WERI-Rb-1 (cell line): Measurements from ENCODE around the gene DIP2B.

Experiments
- DNase-seq: peaks from one replicate; pipeline ENCODE4 v3.0.0-alpha.2; 2020
- H3K27ac ChIP-seq: fragments of 250-450 bp; sonication (Bioruptor Pico); 2 replicates; pipeline ENCODE4 v1.5.1; 2020; ENCODE audit warnings: mild to moderate bottlenecking, moderate library complexity
- H3K27me3 ChIP-seq: fragments of 250-450 bp; sonication (Bioruptor Pico); 2 replicates; pipeline ENCODE4 v1.5.1; 2021; ENCODE audit warnings: mild to moderate bottlenecking, low read depth, moderate library complexity; ENCODE audit not compliant: insufficient read depth, severe bottlenecking
- H3K36me3 ChIP-seq: fragments of 250-450 bp; sonication (Bioruptor Pico); 2 replicates; pipeline ENCODE4 v1.5.1; 2020; ENCODE audit warnings: mild to moderate bottlenecking, moderate library complexity
- H3K4me3 ChIP-seq: 2 replicates; pipeline ENCODE4 v1.5.1; 2011; ENCODE audit warnings: low read depth, mild to moderate bottlenecking, control low read depth, low read length
- H3K9me3 ChIP-seq: fragments of 250-450 bp; sonication (Bioruptor Pico); 2 replicates; pipeline ENCODE4 v1.5.1; 2021; ENCODE audit warnings: mild to moderate bottlenecking, moderate library complexity; ENCODE audit not compliant: severe bottlenecking
- CTCF ChIP-seq: IDR thresholded peaks from 2 replicates; pipeline ENCODE4 v1.5.1; 2011; ENCODE audit warnings: low read depth, mild to moderate bottlenecking, control low read depth, inconsistent platforms, low read length

The DIP2B gene

DNA sequence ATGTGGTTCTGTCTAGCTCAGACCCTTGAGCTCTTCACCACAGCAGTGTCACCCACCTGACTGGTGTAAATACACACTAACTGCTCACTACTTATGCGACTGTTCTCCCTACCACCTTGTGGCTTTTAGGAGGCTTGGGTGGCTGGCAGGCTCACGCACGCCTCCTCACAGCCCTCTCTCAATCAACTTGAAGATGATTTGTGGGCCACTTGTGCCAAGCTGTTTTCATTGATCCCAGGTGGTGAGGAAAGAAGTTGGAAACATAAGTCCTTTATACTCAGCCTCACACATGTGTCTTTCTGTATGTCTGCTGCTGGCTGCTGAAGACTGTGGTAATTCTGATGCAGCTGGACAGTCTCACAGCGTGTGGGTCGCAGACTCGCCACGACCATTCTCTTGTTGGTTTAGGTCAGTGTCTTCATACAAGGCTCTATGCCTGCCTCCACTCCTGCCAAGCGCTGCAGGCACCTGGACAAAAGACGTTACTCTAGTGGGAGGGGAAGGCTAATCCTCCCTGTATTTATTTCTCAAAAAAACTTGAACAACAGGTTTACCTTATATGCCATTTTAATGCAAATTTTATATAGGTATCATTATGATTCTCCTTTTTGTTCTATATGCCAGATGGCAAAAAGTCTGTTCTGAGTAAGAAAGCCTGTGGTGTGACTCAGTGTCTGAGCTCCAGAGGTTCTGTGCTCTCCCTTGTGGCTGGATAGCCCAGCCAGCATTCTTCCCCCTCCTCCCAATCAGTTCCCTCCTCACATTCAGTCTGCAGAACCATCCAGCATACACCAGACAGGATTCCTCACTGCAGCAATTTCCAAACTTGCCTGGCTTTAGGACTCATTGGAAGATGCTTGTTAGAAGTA is 115.6 kb downstream of the DIP2B start:
- no peak for DNase-seq
- H3K27ac ChIP-seq, result no peak overlapping the region
- H3K9me3 ChIP-seq, result no peaks in the 10 kb centered on the region
- H3K36me3 ChIP-seq, result no peaks in the 10 kb centered on the region
- no peaks in the 10 kb centered on the region for H3K27me3 ChIP-seq
- no peak overlapping the region for H3K4me3 ChIP-seq
- no peak for TF ChIP-seq CTCF

DNA sequence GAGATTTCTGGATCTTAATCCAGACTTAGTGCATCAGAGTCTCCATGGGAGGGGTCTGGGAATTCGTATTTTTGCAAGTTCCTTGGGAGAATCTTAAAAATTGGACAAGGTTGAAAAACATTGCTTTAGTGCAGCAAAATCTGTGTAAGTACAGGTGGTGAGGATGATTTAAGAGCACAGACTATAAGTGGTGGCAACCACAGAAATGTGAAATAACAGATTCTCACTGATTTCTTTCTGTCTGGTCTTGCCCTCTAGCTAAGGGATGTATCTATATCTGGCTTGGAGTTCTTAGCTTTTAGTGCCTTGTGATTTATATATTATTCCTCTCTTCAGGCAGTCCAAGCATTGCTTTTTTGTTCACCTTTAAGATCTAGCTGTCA is 116.2 kb downstream of the DIP2B start:
- H3K27ac ChIP-seq, result no peak overlapping the region
- DNase-seq, result no peak
- TF ChIP-seq CTCF, result no peak
- H3K4me3 ChIP-seq, result no peak overlapping the region
- no peaks in the 10 kb centered on the region for H3K27me3 ChIP-seq
- H3K36me3 ChIP-seq, result no peaks in the 10 kb centered on the region
- H3K9me3 ChIP-seq, result no peaks in the 10 kb centered on the region

GRCh38 chr12:50621399-50622300 is 116.9 kb downstream of the DIP2B start:
- H3K27me3 ChIP-seq, result no peaks in the 10 kb centered on the region
- H3K27ac ChIP-seq, result no peak overlapping the region
- no peak for TF ChIP-seq CTCF
- DNase-seq, result no peak
- H3K36me3 ChIP-seq, result no peaks in the 10 kb centered on the region; the same call in 1 of the 2 replicates
- H3K4me3 ChIP-seq, result no peak overlapping the region
- no peaks in the 10 kb centered on the region for H3K9me3 ChIP-seq

GRCh38 chr12:50625029-50625925 is 120.5 kb downstream of the DIP2B start:
- Histone ChIP-seq H3K36me3 (peaks cover 5% of the 10 kb centered on the region), H3K27ac (no peak overlapping the region)

More at GRCh38 chr12:50625029-50625925, 120.5 kb downstream of the DIP2B start:
- Histone ChIP-seq H3K4me3 (no peak overlapping the region), H3K9me3 (no peaks in the 10 kb centered on the region), H3K27me3 (no peaks in the 10 kb centered on the region)
- no peak for DNase-seq
- no peak for TF ChIP-seq CTCF
